Measurements from ENCODE around the gene MCCC2. TPM values are rescaled to one million over a fixed set of nuclear protein-coding genes. Genes with fewer than 3 reads are reported as not detected.
A peak's percentile ranks its signal among the peaks of the same experiment; 100 is the strongest.

Gene MCCC2
- total and polyA plus RNA-seq, 2 of the 13 experiments (the other 11 are each of a cell fraction or from before 2014, with no cell fraction given): 44.8 to 83.6 TPM

- TF ChIP-seq, protein P1, sequence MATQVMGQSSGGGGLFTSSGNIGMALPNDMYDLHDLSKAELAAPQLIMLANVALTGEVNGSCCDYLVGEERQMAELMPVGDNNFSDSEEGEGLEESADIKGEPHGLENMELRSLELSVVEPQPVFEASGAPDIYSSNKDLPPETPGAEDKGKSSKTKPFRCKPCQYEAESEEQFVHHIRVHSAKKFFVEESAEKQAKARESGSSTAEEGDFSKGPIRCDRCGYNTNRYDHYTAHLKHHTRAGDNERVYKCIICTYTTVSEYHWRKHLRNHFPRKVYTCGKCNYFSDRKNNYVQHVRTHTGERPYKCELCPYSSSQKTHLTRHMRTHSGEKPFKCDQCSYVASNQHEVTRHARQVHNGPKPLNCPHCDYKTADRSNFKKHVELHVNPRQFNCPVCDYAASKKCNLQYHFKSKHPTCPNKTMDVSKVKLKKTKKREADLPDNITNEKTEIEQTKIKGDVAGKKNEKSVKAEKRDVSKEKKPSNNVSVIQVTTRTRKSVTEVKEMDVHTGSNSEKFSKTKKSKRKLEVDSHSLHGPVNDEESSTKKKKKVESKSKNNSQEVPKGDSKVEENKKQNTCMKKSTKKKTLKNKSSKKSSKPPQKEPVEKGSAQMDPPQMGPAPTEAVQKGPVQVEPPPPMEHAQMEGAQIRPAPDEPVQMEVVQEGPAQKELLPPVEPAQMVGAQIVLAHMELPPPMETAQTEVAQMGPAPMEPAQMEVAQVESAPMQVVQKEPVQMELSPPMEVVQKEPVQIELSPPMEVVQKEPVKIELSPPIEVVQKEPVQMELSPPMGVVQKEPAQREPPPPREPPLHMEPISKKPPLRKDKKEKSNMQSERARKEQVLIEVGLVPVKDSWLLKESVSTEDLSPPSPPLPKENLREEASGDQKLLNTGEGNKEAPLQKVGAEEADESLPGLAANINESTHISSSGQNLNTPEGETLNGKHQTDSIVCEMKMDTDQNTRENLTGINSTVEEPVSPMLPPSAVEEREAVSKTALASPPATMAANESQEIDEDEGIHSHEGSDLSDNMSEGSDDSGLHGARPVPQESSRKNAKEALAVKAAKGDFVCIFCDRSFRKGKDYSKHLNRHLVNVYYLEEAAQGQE (IDR thresholded peaks at IDR 0.05; ENCODE audit: borderline replicate concordance in 1 of 2, low read depth in 1 of 2, low read length in 2 of 2): 0 out of 4 replicates have a peak, but pooled peaks of 1 of the 2 experiments have one; percentile 4
- TF ChIP-seq ERF (CRISPR knock-in tag; IDR thresholded peaks at IDR 0.05): no peak
- TF ChIP-seq GATA4 (IDR thresholded peaks at IDR 0.05; ENCODE audit: borderline replicate concordance, low read depth): 0 out of 2 replicates have a peak, but pooled peaks have one; percentile 38
- TF ChIP-seq NONO (IDR thresholded peaks at IDR 0.05): no peak
- TF ChIP-seq NONO (CRISPR knock-in tag; conservative IDR thresholded peaks at IDR 0.05): peak; percentile 78
- TF ChIP-seq, protein P2, sequence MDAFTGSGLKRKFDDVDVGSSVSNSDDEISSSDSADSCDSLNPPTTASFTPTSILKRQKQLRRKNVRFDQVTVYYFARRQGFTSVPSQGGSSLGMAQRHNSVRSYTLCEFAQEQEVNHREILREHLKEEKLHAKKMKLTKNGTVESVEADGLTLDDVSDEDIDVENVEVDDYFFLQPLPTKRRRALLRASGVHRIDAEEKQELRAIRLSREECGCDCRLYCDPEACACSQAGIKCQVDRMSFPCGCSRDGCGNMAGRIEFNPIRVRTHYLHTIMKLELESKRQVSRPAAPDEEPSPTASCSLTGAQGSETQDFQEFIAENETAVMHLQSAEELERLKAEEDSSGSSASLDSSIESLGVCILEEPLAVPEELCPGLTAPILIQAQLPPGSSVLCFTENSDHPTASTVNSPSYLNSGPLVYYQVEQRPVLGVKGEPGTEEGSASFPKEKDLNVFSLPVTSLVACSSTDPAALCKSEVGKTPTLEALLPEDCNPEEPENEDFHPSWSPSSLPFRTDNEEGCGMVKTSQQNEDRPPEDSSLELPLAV (CRISPR knock-in tag; conservative IDR thresholded peaks at IDR 0.05; ENCODE audit: low read depth): no peak
- TF ChIP-seq ZNF225 (CRISPR knock-in tag; IDR thresholded peaks at IDR 0.05): peak; percentile 4; the same call in 1 of the 2 replicates
- TF ChIP-seq GATAD1 (CRISPR knock-in tag; IDR thresholded peaks at IDR 0.05): peak; percentile 86
- no peak for TF ChIP-seq ATRX (CRISPR knock-in tag; IDR thresholded peaks at IDR 0.05; ENCODE audit: borderline replicate concordance)
- TF ChIP-seq, protein P3, sequence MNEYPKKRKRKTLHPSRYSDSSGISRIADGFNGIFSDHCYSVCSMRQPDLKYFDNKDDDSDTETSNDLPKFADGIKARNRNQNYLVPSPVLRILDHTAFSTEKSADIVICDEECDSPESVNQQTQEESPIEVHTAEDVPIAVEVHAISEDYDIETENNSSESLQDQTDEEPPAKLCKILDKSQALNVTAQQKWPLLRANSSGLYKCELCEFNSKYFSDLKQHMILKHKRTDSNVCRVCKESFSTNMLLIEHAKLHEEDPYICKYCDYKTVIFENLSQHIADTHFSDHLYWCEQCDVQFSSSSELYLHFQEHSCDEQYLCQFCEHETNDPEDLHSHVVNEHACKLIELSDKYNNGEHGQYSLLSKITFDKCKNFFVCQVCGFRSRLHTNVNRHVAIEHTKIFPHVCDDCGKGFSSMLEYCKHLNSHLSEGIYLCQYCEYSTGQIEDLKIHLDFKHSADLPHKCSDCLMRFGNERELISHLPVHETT (CRISPR knock-in tag; conservative IDR thresholded peaks at IDR 0.05): 0 out of 2 replicates have a peak, but pooled peaks have one; percentile 29
- TF ChIP-seq CBX2 (IDR thresholded peaks at IDR 0.05; ENCODE audit: low read depth, low read length): no peak
- TF ChIP-seq CBX2 (CRISPR knock-in tag; IDR thresholded peaks at IDR 0.05; ENCODE audit: low read depth): no peak
- no peak; the same call in 1 of the 2 replicates for TF ChIP-seq RCOR2 (CRISPR knock-in tag; IDR thresholded peaks at IDR 0.05)
- TF ChIP-seq ZBTB42 (CRISPR knock-in tag; IDR thresholded peaks at IDR 0.05): no peak
- TF ChIP-seq ZNF780A (CRISPR knock-in tag; IDR thresholded peaks at IDR 0.05): 0 out of 2 replicates have a peak, but pooled peaks have one; percentile 20
- TF ChIP-seq ZNF430 (CRISPR knock-in tag; IDR thresholded peaks at IDR 0.05): peak; percentile 31; the same call in 1 of the 2 replicates
- no peak for TF ChIP-seq CENPT (CRISPR knock-in tag; IDR thresholded peaks at IDR 0.05; ENCODE audit: low read depth)
- peak; percentile 45; the same call in 1 of the 2 replicates for TF ChIP-seq ZNF704 (CRISPR knock-in tag; IDR thresholded peaks at IDR 0.05; ENCODE audit: borderline replicate concordance)
- TF ChIP-seq, protein P4, sequence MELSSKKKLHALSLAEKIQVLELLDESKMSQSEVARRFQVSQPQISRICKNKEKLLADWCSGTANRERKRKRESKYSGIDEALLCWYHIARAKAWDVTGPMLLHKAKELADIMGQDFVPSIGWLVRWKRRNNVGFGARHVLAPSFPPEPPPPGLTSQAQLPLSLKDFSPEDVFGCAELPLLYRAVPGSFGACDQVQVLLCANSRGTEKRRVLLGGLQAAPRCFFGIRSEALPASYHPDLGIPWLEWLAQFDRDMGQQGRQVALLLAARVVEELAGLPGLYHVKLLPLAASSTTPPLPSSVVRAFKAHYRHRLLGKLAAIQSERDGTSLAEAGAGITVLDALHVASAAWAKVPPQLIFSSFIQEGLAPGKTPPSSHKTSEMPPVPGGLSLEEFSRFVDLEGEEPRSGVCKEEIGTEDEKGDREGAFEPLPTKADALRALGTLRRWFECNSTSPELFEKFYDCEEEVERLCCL (CRISPR knock-in tag; IDR thresholded peaks at IDR 0.05; ENCODE audit: borderline replicate concordance): no peak
- peak; percentile 71 for TF ChIP-seq ZNF891 (CRISPR knock-in tag; IDR thresholded peaks at IDR 0.05)
Observed at GRCh38 chr5:71586941-71587765, at the start of gene MCCC2 (continued).

Measured in HepG2 (cell line).